Calu3 (cell line): ENCODE results near the gene PRKCA. TPM values are rescaled to one million over a fixed set of nuclear protein-coding genes. Genes with fewer than 3 reads are reported as not detected.
"Not testable (repeated sequence)": the region's sequence is repeated elsewhere in the genome, so short reads cannot be mapped to it uniquely, and the experiment has no call there.

ENCODE experiments used
- BruUV-seq: library from RNA; stranded (reverse); fragments of 400-500 nt; replicated peaks from 2 replicates; lab custom pipeline; 2021; lab: Mats Ljungman, UMichigan
- CTCF ChIA-PET: fragments of 300-600 bp; sonication (Branson Sonifier 250); formaldehyde crosslinking; loops from one replicate; lab custom pipeline; 2022; ENCODE audit warnings: antibody characterized with exemption; lab: Charles Lee
- DNase-seq: peaks from one replicate; pipeline ENCODE4 v3.0.0; 2022
- H3K27ac Mint-ChIP-seq: one replicate; pipeline ENCODE4 v1.8.0; 2022; ENCODE audit warnings: mixed read lengths; ENCODE audit not compliant: unreplicated experiment
- H3K27me3 Mint-ChIP-seq: one replicate; pipeline ENCODE4 v1.8.0; 2022; ENCODE audit warnings: mixed read lengths; ENCODE audit not compliant: unreplicated experiment
- H3K36me3 Mint-ChIP-seq: one replicate; pipeline ENCODE4 v1.8.0; 2022; ENCODE audit warnings: mild to moderate bottlenecking, moderate library complexity, mixed read lengths; ENCODE audit not compliant: insufficient read depth, unreplicated experiment
- H3K4me1 Mint-ChIP-seq: one replicate; pipeline ENCODE4 v1.8.0; 2022; ENCODE audit warnings: mild to moderate bottlenecking, low read depth, mixed read lengths; ENCODE audit not compliant: unreplicated experiment
- H3K4me3 Mint-ChIP-seq: one replicate; pipeline ENCODE4 v1.8.0; 2022; ENCODE audit warnings: mild to moderate bottlenecking, low read depth, moderate library complexity, mixed read lengths; ENCODE audit not compliant: unreplicated experiment
- H3K9me3 Mint-ChIP-seq: one replicate; pipeline ENCODE4 v1.8.0; 2022; ENCODE audit warnings: low read depth, mixed read lengths; ENCODE audit not compliant: unreplicated experiment
- CTCF ChIP-seq: fragments of 200-600 bp; IDR thresholded peaks from one replicate; pipeline ENCODE4 v1.8.0; 2022; ENCODE audit warnings: antibody characterized with exemption; ENCODE audit not compliant: unreplicated experiment
- intact Hi-C: fragments of 100-400 bp; cut with micrococcal nuclease; formaldehyde crosslinking; loops from one replicate; pipeline ENCODE4 v1.10.0; 2022; ENCODE audit not compliant: unreplicated experiment
- total RNA-seq: library from RNA; stranded (reverse); gene quantifications from 2 replicates; pipeline ENCODE4 v1.2.3, GENCODE V29; 2022

Gene PRKCA
- total RNA-seq, 1 experiment from 2014 or later, result 126 TPM

GRCh38 chr17:66313995-66314659 is 11.7 kb downstream of the PRKCA start:
- intact Hi-C loops, result no loop called here
- CTCF ChIA-PET, result interaction anchor here (0.6 to 0.7 kb wide), 2 partner anchors 22 to 47 kb away, joined by 3 to 4 read pairs; no protein-coding TSS in a partner anchor
- Mint-ChIP-seq H3K4me3 (no peak overlapping the region), H3K4me1 (peaks cover 60% of the 10 kb centered on the region), H3K36me3 (peaks cover 37% of the 10 kb centered on the region), H3K27me3 (no peaks in the 10 kb centered on the region), H3K9me3 (no peaks in the 10 kb centered on the region), H3K27ac (no peak overlapping the region)
- DNase-seq, result no peak
- no TSS peak for BruUV-seq
- no peak for TF ChIP-seq CTCF

GRCh38 chr17:66317629-66318028 is 15.2 kb downstream of the PRKCA start:
- H3K36me3 Mint-ChIP-seq, result peaks cover 17% of the 10 kb centered on the region
- no peak overlapping the region for H3K27ac Mint-ChIP-seq
- no peak for TF ChIP-seq CTCF
- BruUV-seq, result no TSS peak
- DNase-seq, result no peak
- intact Hi-C loops, result no loop called here
- CTCF ChIA-PET, result interaction anchor here (0.5 to 1.2 kb wide), 5 partner anchors 12 to 581 kb away, joined by 3 to 8 read pairs (median 3); no protein-coding TSS in a partner anchor
- H3K27me3 Mint-ChIP-seq, result no peaks in the 10 kb centered on the region
- no peak overlapping the region for H3K4me3 Mint-ChIP-seq
- peaks cover 32% of the 10 kb centered on the region for H3K4me1 Mint-ChIP-seq
- no peaks in the 10 kb centered on the region for H3K9me3 Mint-ChIP-seq

- CTCF ChIA-PET, result no interaction called here
- BruUV-seq, result no TSS peak
- peaks cover 30% of the 10 kb centered on the region for H3K4me1 Mint-ChIP-seq
- H3K4me3 Mint-ChIP-seq, result no peak overlapping the region
- no peak for TF ChIP-seq CTCF
- DNase-seq, result no peak
- no peaks in the 10 kb centered on the region for H3K27me3 Mint-ChIP-seq
- no peak overlapping the region for H3K27ac Mint-ChIP-seq
- intact Hi-C loops, result no loop called here
- H3K36me3 Mint-ChIP-seq, result peaks cover 8% of the 10 kb centered on the region
- H3K9me3 Mint-ChIP-seq, result no peaks in the 10 kb centered on the region
These were observed 16.8 kb downstream of the PRKCA start for GRCh38 chr17:66319226-66319625.

GRCh38 chr17:66322764-66323163 is 20.4 kb downstream of the PRKCA start:
- intact Hi-C loops, result no loop called here
- Mint-ChIP-seq H3K9me3 (no peaks in the 10 kb centered on the region), H3K27me3 (no peaks in the 10 kb centered on the region), H3K4me1 (peaks cover 22% of the 10 kb centered on the region), H3K27ac (no peak overlapping the region), H3K4me3 (no peak overlapping the region), H3K36me3 (peaks cover 12% of the 10 kb centered on the region)
- TF ChIP-seq CTCF, result no peak
- BruUV-seq, result no TSS peak
- no peak for DNase-seq
- CTCF ChIA-PET, result no interaction called here

- DNase-seq, H3K9me3 Mint-ChIP-seq, H3K27ac Mint-ChIP-seq, BruUV-seq, H3K4me3 Mint-ChIP-seq, intact Hi-C loops, H3K27me3 Mint-ChIP-seq: not testable (repeated sequence)
- CTCF ChIA-PET, result interaction anchor here (0.6 kb wide), 1 partner anchor 643 kb away, joined by 4 read pairs; no protein-coding TSS in a partner anchor
- H3K36me3 Mint-ChIP-seq, result peaks cover 29% of the 10 kb centered on the region
- H3K4me1 Mint-ChIP-seq, result peaks cover 30% of the 10 kb centered on the region
These were observed 22.1 kb downstream of the PRKCA start for GRCh38 chr17:66324381-66325004.
